Measurements from ENCODE around the gene CEND1. TPM values are rescaled to one million over a fixed set of nuclear protein-coding genes. Genes with fewer than 3 reads are reported as not detected.

CEND1 gene
- total RNA-seq, 4 donors from 2014 or later, result not detected

GRCh38 chr11:833114-833791 lies 43.4 kb upstream of the CEND1 start:
- peaks cover 0 to 87% (median 53%) of the 10 kb centered on the region in 4 donors for H3K4me1 ChIP-seq
- peaks cover 0 to 27% (median 0%) of the 10 kb centered on the region in 3 donors for H3K36me3 ChIP-seq
- DNase-seq (ENCODE audit: low spot score in 2 of 2), result no peak
- H3K27ac ChIP-seq, result peak overlapping the region; percentile 88 to 93 (median 90)
- peaks cover 0 to 33% of the 10 kb centered on the region in 2 donors for H3K27me3 ChIP-seq
- no peaks in the 10 kb centered on the region for H3K9me3 ChIP-seq
- 0% methylated on average over 38 of the region's 55 CpGs; no CpG with 5 or more reads in 1 of the 2 donors for WGBS, 2 donors
- TF ChIP-seq POLR2A (IDR thresholded peaks at IDR 0.05) (peak in 1 of 2 donors; percentile 28), EP300 (IDR thresholded peaks at IDR 0.05) (no peak)
- TF ChIP-seq, protein P1, sequence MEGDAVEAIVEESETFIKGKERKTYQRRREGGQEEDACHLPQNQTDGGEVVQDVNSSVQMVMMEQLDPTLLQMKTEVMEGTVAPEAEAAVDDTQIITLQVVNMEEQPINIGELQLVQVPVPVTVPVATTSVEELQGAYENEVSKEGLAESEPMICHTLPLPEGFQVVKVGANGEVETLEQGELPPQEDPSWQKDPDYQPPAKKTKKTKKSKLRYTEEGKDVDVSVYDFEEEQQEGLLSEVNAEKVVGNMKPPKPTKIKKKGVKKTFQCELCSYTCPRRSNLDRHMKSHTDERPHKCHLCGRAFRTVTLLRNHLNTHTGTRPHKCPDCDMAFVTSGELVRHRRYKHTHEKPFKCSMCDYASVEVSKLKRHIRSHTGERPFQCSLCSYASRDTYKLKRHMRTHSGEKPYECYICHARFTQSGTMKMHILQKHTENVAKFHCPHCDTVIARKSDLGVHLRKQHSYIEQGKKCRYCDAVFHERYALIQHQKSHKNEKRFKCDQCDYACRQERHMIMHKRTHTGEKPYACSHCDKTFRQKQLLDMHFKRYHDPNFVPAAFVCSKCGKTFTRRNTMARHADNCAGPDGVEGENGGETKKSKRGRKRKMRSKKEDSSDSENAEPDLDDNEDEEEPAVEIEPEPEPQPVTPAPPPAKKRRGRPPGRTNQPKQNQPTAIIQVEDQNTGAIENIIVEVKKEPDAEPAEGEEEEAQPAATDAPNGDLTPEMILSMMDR (IDR thresholded peaks at IDR 0.05), result peak in 1 of 5 experiments; percentile 4
- peak overlapping the region; percentile 67 to 87 (median 85) for H3K4me3 ChIP-seq

DNA sequence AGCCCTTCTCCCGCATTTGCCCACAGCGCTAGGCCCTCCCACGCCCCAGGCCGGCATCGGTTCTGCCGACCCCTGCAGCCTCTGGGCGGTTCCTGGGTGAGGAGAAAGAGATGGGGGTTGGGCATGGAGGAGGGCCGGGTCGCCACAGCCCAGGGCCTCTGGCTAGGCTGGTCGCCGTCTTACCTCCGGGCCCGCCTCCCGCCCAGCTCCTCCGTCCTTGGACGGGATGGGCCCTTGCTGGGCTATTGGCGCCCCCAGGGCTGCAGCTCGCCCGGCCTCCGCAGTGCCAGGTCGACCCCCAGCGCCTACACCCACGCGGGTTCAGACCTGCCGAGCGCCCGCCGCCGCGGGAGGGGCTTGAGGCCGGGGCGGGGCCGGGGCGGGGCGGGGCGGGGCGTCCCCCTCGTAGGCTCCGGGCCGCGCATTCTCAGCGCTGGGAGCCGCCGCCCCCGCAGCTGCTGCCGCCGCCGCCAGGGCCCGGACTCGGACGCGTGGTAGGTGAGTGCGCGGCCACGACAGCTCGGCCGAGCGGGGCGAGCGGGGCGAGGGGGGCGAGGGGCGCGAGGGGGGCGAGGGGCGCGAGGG lies 42.7 kb upstream of the CEND1 start, which contains the start of gene CD151:
Gene CD151, plus strand, starts transcription at position 424 of the 585 bp plus-strand sequence. CDS start 3,118 bp downstream, outside the sequence.
- H3K36me3 ChIP-seq, result peaks cover 0 to 20% (median 0%) of the 10 kb centered on the region in 3 donors
- H3K9me3 ChIP-seq, result no peaks in the 10 kb centered on the region
- H3K4me1 ChIP-seq, result peaks cover 0 to 90% (median 59%) of the 10 kb centered on the region in 4 donors
- peak within 1 kb of the TSS; percentile 67 to 87 (median 85) for H3K4me3 ChIP-seq
- H3K27ac ChIP-seq, result peak within 1 kb of the TSS; percentile 88 to 93 (median 90)
- WGBS, 2 donors, result 1% methylated on average over 25 of the region's 67 CpGs; no CpG with 5 or more reads in 1 of the 2 donors
- peaks cover 0 to 40% of the 10 kb centered on the region in 2 donors for H3K27me3 ChIP-seq
- no peak for TF ChIP-seq POLR2A (IDR thresholded peaks at IDR 0.05)
- TF ChIP-seq, protein P1 (IDR thresholded peaks at IDR 0.05), result peak in 1 of 5 experiments; percentile 32
- no peak for DNase-seq (ENCODE audit: low spot score in 2 of 2)

DNA sequence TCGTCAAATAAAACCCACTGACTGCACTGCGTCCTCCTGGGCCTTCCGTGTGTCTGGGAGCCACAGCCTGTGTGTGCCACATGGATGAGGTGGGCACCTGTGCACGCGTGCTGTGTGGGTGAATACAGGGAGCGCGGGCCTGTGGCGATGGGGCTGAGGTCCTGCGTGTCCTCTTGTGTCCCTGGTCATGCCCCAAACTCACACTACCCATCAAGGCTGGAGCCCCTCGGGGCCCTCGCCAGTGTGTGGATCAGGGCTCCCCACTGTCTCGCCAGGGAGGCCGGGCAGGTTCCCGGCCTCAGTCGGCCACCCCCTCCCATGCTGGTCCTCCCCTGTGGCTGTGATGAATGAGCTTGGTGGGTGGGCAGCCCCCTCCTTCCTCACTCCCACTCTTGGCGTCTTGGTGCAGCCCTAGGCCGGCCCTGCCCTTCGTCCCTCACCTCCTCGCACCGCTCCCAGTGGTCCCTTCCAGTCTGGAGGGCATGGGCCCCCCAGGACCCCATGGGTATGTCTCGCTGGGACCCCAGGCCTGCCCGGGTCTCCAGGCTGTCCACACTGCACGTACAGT lies 42.2 kb upstream of the CEND1 start:
- Histone ChIP-seq H3K27me3 (peaks cover 0 to 43% of the 10 kb centered on the region in 2 donors), H3K4me1 (peaks cover 0 to 92% (median 63%) of the 10 kb centered on the region in 4 donors), H3K4me3 (peak overlapping the region; percentile 33 to 87 (median 85)), H3K36me3 (peaks cover 0 to 15% (median 0%) of the 10 kb centered on the region in 3 donors), H3K27ac (peak overlapping the region in 3 of 4 donors; percentile 70 to 93 (median 90)), H3K9me3 (no peaks in the 10 kb centered on the region)
- WGBS, 2 donors, result 66 to 72% methylated on average over 18 to 20 of the region's 23 CpGs
- TF ChIP-seq EP300 (IDR thresholded peaks at IDR 0.05) (no peak), POLR2A (IDR thresholded peaks at IDR 0.05) (no peak)
- TF ChIP-seq, protein P1 (IDR thresholded peaks at IDR 0.05), result no peak
- no peak for DNase-seq (ENCODE audit: low spot score in 2 of 2)

DNA sequence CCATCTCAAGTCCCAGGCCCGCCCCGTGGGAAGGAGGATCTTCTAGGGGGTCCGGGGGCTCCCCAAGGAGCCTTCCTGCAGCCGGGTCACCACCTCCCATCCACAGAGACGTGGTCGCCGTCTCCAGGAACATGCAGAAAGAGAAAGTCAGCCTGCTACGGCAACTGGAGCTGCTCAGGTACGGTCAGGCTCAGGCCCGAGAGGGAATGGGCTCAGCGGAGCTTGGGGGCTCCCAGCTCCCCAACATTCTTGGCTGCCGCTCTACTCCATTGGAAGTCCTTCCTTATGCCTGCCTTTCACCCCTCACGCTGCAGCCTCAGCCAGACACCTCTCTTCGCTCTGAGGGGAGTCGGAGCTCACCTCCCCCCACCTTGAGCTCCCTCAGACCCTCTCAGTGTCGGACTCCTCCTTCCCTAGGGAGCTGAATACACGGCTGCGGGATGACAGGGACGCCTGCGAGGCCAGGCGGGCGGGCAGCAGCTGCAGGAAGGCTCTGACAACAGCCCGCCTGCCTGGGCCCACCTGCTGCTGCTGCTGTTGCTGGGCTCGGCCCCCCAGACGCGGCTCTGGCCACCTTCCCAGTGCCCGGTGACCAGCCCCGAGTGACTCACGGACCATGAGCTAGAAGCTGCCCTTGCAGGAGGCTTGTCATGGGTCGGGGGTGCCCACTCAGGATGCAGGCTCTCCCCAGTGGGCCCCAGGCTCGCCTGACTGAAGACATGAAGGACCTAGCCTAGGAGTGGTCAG lies 41.4 kb upstream of the CEND1 start:
- WGBS, 2 donors, result 53 to 70% methylated on average over 22 to 29 of the region's 31 CpGs
- peak overlapping the region in 1 of 4 donors; percentile 22 for H3K4me3 ChIP-seq
- TF ChIP-seq POLR2A (IDR thresholded peaks at IDR 0.05) (no peak), EP300 (IDR thresholded peaks at IDR 0.05) (no peak)
- TF ChIP-seq, protein P1 (IDR thresholded peaks at IDR 0.05), result no peak
- H3K9me3 ChIP-seq, result no peaks in the 10 kb centered on the region
- peaks cover 0 to 92% (median 66%) of the 10 kb centered on the region in 4 donors for H3K4me1 ChIP-seq
- H3K36me3 ChIP-seq, result peaks cover 0 to 7% (median 0%) of the 10 kb centered on the region in 3 donors
- H3K27ac ChIP-seq, result peak overlapping the region in 2 of 4 donors; percentile 5 to 93
- no peak for DNase-seq (ENCODE audit: low spot score in 2 of 2)
- H3K27me3 ChIP-seq, result peaks cover 0 to 49% of the 10 kb centered on the region in 2 donors

All from tibial nerve (tissue), 4 donors.